Measurements from ENCODE around the gene OR10A6.

Gene OR10A6

DNA sequence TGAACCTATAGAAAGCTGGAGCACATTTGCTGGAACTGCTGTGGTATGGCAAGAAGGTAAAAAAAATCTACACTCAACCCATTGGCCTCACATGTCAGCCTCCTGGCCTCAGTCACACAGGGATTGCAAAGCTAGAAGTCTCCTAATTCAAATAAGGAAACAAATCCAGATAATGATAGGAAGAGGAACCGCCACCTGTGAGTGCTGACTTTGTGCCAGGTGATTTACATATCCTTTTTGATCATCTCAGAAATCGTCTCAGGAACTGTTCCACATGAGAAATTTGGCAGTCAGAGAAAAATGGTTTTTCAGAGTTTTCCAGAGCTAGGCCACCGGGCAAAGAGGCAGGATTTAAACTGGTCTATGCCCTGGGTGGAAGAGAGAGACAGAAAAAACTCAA is 33.2 kb upstream of the OR10A6 start:
- Histone ChIP-seq H3K4me1 (ENCODE audit: control insufficient read depth, insufficient read depth, low read length) (peaks cover 4% of the 10 kb centered on the region), H3K9me3 (ENCODE audit: control insufficient read depth, low read length) (no peaks in the 10 kb centered on the region), H3K4me3 (ENCODE audit: low read length) (no peak overlapping the region), H3K36me3 (ENCODE audit: control insufficient read depth, insufficient read depth, low read length) (no peaks in the 10 kb centered on the region), H3K9ac (ENCODE audit: low read length) (no peak overlapping the region), H3K27me3 (ENCODE audit: control insufficient read depth, insufficient read depth, low read length) (no peaks in the 10 kb centered on the region)

DNA sequence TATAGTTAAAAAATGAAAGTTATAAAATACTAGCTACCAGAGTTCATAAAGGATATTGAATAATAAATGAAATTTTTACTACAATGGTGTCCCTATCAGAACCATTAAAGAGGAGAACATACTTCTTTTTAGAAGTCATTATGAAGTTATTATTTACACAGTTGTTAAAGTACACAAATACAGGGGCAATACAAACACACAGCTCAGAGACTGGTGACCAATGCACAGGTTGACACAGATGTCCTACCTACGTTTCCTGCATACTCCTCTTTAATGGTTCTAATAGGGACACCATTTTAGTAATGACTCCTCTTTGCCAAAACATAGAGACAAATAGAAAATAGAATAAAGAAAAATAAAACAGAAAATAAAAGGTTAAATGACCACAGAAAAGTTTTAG is 24.1 kb upstream of the OR10A6 start:
- Histone ChIP-seq H3K27me3 (ENCODE audit: control insufficient read depth, insufficient read depth, low read length) (no peaks in the 10 kb centered on the region), H3K36me3 (ENCODE audit: control insufficient read depth, insufficient read depth, low read length) (no peaks in the 10 kb centered on the region), H3K9me3 (ENCODE audit: control insufficient read depth, low read length) (no peaks in the 10 kb centered on the region), H3K9ac (ENCODE audit: low read length) (no peak overlapping the region), H3K4me1 (ENCODE audit: control insufficient read depth, insufficient read depth, low read length) (no peaks in the 10 kb centered on the region), H3K4me3 (ENCODE audit: low read length) (no peak overlapping the region)

- Histone ChIP-seq H3K9me3 (ENCODE audit: control insufficient read depth, low read length) (no peaks in the 10 kb centered on the region), H3K4me3 (ENCODE audit: low read length) (no peak overlapping the region), H3K9ac (ENCODE audit: low read length) (no peak overlapping the region), H3K36me3 (ENCODE audit: control insufficient read depth, insufficient read depth, low read length) (no peaks in the 10 kb centered on the region), H3K27me3 (ENCODE audit: control insufficient read depth, insufficient read depth, low read length) (no peaks in the 10 kb centered on the region), H3K4me1 (ENCODE audit: control insufficient read depth, insufficient read depth, low read length) (no peaks in the 10 kb centered on the region)
Observed at GRCh38 chr11:7949934-7950333, 18.9 kb upstream of the OR10A6 start.

- no peaks in the 10 kb centered on the region for H3K36me3 ChIP-seq (ENCODE audit: control insufficient read depth, insufficient read depth, low read length)
- H3K4me1 ChIP-seq (ENCODE audit: control insufficient read depth, insufficient read depth, low read length), result no peaks in the 10 kb centered on the region
- no peaks in the 10 kb centered on the region for H3K9me3 ChIP-seq (ENCODE audit: control insufficient read depth, low read length)
- no peaks in the 10 kb centered on the region for H3K27me3 ChIP-seq (ENCODE audit: control insufficient read depth, insufficient read depth, low read length)
- H3K9ac ChIP-seq (ENCODE audit: low read length), result no peak overlapping the region
- H3K4me3 ChIP-seq (ENCODE audit: low read length), result no peak overlapping the region
Observed at GRCh38 chr11:7944123-7944522, 13.1 kb upstream of the OR10A6 start.

GRCh38 chr11:7941608-7942007 is 10.5 kb upstream of the OR10A6 start, which contains the start of gene OR10A3:
OR10A3 (minus strand) TSS chr11:7941708; CDS start chr11:7939520, 2,188 bp downstream.
- Histone ChIP-seq H3K9ac (ENCODE audit: low read length) (no peak within 1 kb of the TSS), H3K36me3 (ENCODE audit: control insufficient read depth, insufficient read depth, low read length) (no peaks in the 10 kb centered on the region), H3K4me3 (ENCODE audit: low read length) (no peak within 1 kb of the TSS), H3K9me3 (ENCODE audit: control insufficient read depth, low read length) (no peaks in the 10 kb centered on the region), H3K27me3 (ENCODE audit: control insufficient read depth, insufficient read depth, low read length) (no peaks in the 10 kb centered on the region), H3K4me1 (ENCODE audit: control insufficient read depth, insufficient read depth, low read length) (peaks cover under 1% of the 10 kb centered on the region)

- Histone ChIP-seq H3K9me3 (ENCODE audit: control insufficient read depth, low read length) (no peaks in the 10 kb centered on the region), H3K36me3 (ENCODE audit: control insufficient read depth, insufficient read depth, low read length) (no peaks in the 10 kb centered on the region), H3K9ac (ENCODE audit: low read length) (no peak overlapping the region), H3K4me3 (ENCODE audit: low read length) (no peak overlapping the region), H3K27me3 (ENCODE audit: control insufficient read depth, insufficient read depth, low read length) (no peaks in the 10 kb centered on the region), H3K4me1 (ENCODE audit: control insufficient read depth, insufficient read depth, low read length) (peaks cover 5% of the 10 kb centered on the region)
Observed at GRCh38 chr11:7941146-7941545, 10.1 kb upstream of the OR10A6 start.

- Histone ChIP-seq H3K27me3 (ENCODE audit: control insufficient read depth, insufficient read depth, low read length) (no peaks in the 10 kb centered on the region), H3K36me3 (ENCODE audit: control insufficient read depth, insufficient read depth, low read length) (no peaks in the 10 kb centered on the region), H3K4me3 (ENCODE audit: low read length) (no peak overlapping the region), H3K9me3 (ENCODE audit: control insufficient read depth, low read length) (no peaks in the 10 kb centered on the region), H3K9ac (ENCODE audit: low read length) (no peak overlapping the region), H3K4me1 (ENCODE audit: control insufficient read depth, insufficient read depth, low read length) (peaks cover 10% of the 10 kb centered on the region)
Observed at GRCh38 chr11:7936615-7937014, 5.5 kb upstream of the OR10A6 start.

DNA sequence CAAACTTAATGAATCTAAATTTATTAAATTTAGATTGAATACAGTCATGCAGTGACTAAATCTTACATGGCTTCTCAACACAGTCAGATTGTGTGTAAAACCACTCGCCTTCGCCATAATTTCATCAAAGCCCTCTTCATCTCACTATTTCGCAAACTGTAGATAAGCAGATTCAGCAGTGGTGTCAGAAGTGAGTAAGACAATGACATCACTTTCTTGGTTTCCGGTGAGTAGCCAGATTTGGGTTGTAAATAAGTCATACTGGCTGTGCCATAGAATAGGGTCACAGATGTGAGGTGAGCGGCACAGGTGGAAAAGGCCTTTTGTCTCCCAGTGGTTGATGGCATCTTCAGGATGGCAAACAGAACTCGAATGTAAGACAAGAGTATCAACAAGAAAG is 3.4 kb downstream of the OR10A6 start:
- H3K27me3 ChIP-seq (ENCODE audit: control insufficient read depth, insufficient read depth, low read length), result no peaks in the 10 kb centered on the region
- H3K36me3 ChIP-seq (ENCODE audit: control insufficient read depth, insufficient read depth, low read length), result no peaks in the 10 kb centered on the region
- no peaks in the 10 kb centered on the region for H3K9me3 ChIP-seq (ENCODE audit: control insufficient read depth, low read length)
- no peaks in the 10 kb centered on the region for H3K4me1 ChIP-seq (ENCODE audit: control insufficient read depth, insufficient read depth, low read length)
- H3K9ac ChIP-seq (ENCODE audit: low read length), result no peak overlapping the region
- no peak overlapping the region for H3K4me3 ChIP-seq (ENCODE audit: low read length)

GRCh38 chr11:7924536-7924935 is 6.5 kb downstream of the OR10A6 start:
- H3K4me1 ChIP-seq (ENCODE audit: control insufficient read depth, insufficient read depth, low read length), result no peaks in the 10 kb centered on the region
- H3K9me3 ChIP-seq (ENCODE audit: control insufficient read depth, low read length), result no peaks in the 10 kb centered on the region
- no peaks in the 10 kb centered on the region for H3K36me3 ChIP-seq (ENCODE audit: control insufficient read depth, insufficient read depth, low read length)
- H3K27me3 ChIP-seq (ENCODE audit: control insufficient read depth, insufficient read depth, low read length), result no peaks in the 10 kb centered on the region
- no peak overlapping the region for H3K4me3 ChIP-seq (ENCODE audit: low read length)
- H3K9ac ChIP-seq (ENCODE audit: low read length), result no peak overlapping the region

DNA sequence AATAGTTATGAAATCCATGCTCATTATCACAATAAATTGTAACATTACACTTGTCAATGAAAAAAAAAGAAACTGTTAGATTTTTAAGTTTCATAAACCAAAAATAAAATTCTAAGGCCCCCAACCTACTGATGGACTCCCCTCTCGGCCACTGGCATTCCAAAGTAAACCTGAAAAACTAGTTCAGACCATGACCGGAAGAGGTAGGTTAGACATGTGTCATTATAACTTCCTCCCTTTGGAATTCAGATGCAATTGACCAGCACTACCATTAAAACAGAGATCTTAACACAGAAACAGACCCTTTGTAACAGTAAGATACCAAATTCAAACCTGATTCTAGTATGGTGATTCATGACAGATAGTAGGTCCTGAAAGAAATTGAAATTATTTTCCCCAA is 12.9 kb downstream of the OR10A6 start:
- no peaks in the 10 kb centered on the region for H3K4me1 ChIP-seq (ENCODE audit: control insufficient read depth, insufficient read depth, low read length)
- H3K4me3 ChIP-seq (ENCODE audit: low read length), result no peak overlapping the region
- H3K9ac ChIP-seq (ENCODE audit: low read length), result no peak overlapping the region
- no peaks in the 10 kb centered on the region for H3K9me3 ChIP-seq (ENCODE audit: control insufficient read depth, low read length)
- H3K27me3 ChIP-seq (ENCODE audit: control insufficient read depth, insufficient read depth, low read length), result no peaks in the 10 kb centered on the region
- H3K36me3 ChIP-seq (ENCODE audit: control insufficient read depth, insufficient read depth, low read length), result no peaks in the 10 kb centered on the region

GRCh38 chr11:7911011-7911410 is 20.1 kb downstream of the OR10A6 start:
- H3K27me3 ChIP-seq (ENCODE audit: control insufficient read depth, insufficient read depth, low read length), result no peaks in the 10 kb centered on the region
- H3K4me1 ChIP-seq (ENCODE audit: control insufficient read depth, insufficient read depth, low read length), result peaks cover 7% of the 10 kb centered on the region
- no peak overlapping the region for H3K9ac ChIP-seq (ENCODE audit: low read length)
- no peak overlapping the region for H3K4me3 ChIP-seq (ENCODE audit: low read length)
- no peaks in the 10 kb centered on the region for H3K9me3 ChIP-seq (ENCODE audit: control insufficient read depth, low read length)
- H3K36me3 ChIP-seq (ENCODE audit: control insufficient read depth, insufficient read depth, low read length), result no peaks in the 10 kb centered on the region

GRCh38 chr11:7910286-7910788 is 20.7 kb downstream of the OR10A6 start:
- Histone ChIP-seq H3K27me3 (ENCODE audit: control insufficient read depth, insufficient read depth, low read length) (no peaks in the 10 kb centered on the region), H3K36me3 (ENCODE audit: control insufficient read depth, insufficient read depth, low read length) (no peaks in the 10 kb centered on the region), H3K9me3 (ENCODE audit: control insufficient read depth, low read length) (no peaks in the 10 kb centered on the region), H3K9ac (ENCODE audit: low read length) (no peak overlapping the region), H3K4me3 (ENCODE audit: low read length) (no peak overlapping the region), H3K4me1 (ENCODE audit: control insufficient read depth, insufficient read depth, low read length) (peaks cover 14% of the 10 kb centered on the region)
